ENCODE measurements around the gene WTAP.

- TF ChIP-seq CTCF (IDR thresholded peaks at IDR 0.05), result no peak
- TF ChIP-seq POLR2A (IDR thresholded peaks at IDR 0.05), result no peak
- TF ChIP-seq POLR2AphosphoS5 (IDR thresholded peaks at IDR 0.05), result no peak
- no peak for TF ChIP-seq EP300 (IDR thresholded peaks at IDR 0.05; ENCODE audit: low read depth)
Observed at GRCh38 chr6:159751448-159751847, 24.1 kb downstream of the WTAP start.

All from transverse colon (tissue), 4 donors.